Activated naive CD8-positive, alpha-beta T cell (primary cell): ENCODE measurements around the gene UCHL1.

Experiments used
- H3K27ac Mint-ChIP-seq: one replicate; pipeline ENCODE4 v1.8.0; 2021; ENCODE audit warnings: mixed read lengths
- H3K27me3 Mint-ChIP-seq: one replicate; pipeline ENCODE4 v1.8.0; 2021; ENCODE audit warnings: mixed read lengths
- H3K36me3 Mint-ChIP-seq: one replicate; pipeline ENCODE4 v1.8.0; 2021; ENCODE audit warnings: mixed read lengths
- H3K4me1 Mint-ChIP-seq: one replicate; pipeline ENCODE4 v1.8.0; 2021; ENCODE audit warnings: low read depth, mixed read lengths
- H3K4me3 Mint-ChIP-seq: one replicate; pipeline ENCODE4 v1.8.0; 2021; ENCODE audit warnings: mild to moderate bottlenecking, mixed read lengths
- H3K9me3 Mint-ChIP-seq: one replicate; pipeline ENCODE4 v1.8.0; 2021; ENCODE audit warnings: low read depth, mixed read lengths

The UCHL1 gene

DNA sequence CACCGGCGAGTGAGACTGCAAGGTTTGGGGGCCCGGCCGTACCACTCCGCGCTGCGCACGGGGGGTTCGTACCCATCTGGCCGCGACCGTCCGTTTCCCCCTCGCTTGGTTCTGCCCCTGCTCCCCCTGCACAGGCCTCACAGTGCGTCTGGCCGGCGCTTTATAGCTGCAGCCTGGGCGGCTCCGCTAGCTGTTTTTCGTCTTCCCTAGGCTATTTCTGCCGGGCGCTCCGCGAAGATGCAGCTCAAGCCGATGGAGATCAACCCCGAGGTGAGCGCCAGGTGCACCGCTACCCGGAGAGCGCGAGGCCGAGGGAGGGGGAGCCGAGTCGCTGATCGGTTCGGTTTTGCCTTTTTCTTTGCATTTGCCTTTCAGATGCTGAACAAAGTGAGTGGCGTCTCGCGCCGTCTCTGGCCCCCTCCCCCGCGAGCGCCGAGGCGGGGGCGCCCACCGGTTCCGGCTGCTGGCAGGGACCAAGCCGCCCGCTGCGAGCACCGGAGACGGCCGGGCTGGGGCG is at the start of gene UCHL1:
TSS of gene UCHL1 (plus strand) at position 189 of the 517 bp plus-strand sequence. CDS start at position 238, 49 bp downstream.
- H3K9me3 Mint-ChIP-seq: no peaks in the 10 kb centered on the region
- H3K27me3 Mint-ChIP-seq: peaks cover 45% of the 10 kb centered on the region
- no peaks in the 10 kb centered on the region for H3K36me3 Mint-ChIP-seq
- H3K27ac Mint-ChIP-seq: no peak within 1 kb of the TSS
- H3K4me1 Mint-ChIP-seq: peaks cover 15% of the 10 kb centered on the region
- H3K4me3 Mint-ChIP-seq: peak within 1 kb of the TSS; percentile 86

- no peak overlapping the region for H3K27ac Mint-ChIP-seq
- no peaks in the 10 kb centered on the region for H3K9me3 Mint-ChIP-seq
These were observed 49.4 kb upstream of the UCHL1 start for GRCh38 chr4:41207291-41207831.

GRCh38 chr4:41209187-41209586 is 47.5 kb upstream of the UCHL1 start:
- peaks cover 30% of the 10 kb centered on the region for H3K27me3 Mint-ChIP-seq
- H3K36me3 Mint-ChIP-seq: no peaks in the 10 kb centered on the region
- no peak overlapping the region for H3K4me3 Mint-ChIP-seq
- no peak overlapping the region for H3K27ac Mint-ChIP-seq
- no peaks in the 10 kb centered on the region for H3K9me3 Mint-ChIP-seq
- peaks cover 9% of the 10 kb centered on the region for H3K4me1 Mint-ChIP-seq

More at GRCh38 chr4:41207291-41207831, 49.4 kb upstream of the UCHL1 start:
- Mint-ChIP-seq H3K4me1 (no peaks in the 10 kb centered on the region), H3K36me3 (no peaks in the 10 kb centered on the region), H3K4me3 (no peak overlapping the region), H3K27me3 (peaks cover 26% of the 10 kb centered on the region)

GRCh38 chr4:41209901-41210300 is 46.8 kb upstream of the UCHL1 start:
- H3K36me3 Mint-ChIP-seq: no peaks in the 10 kb centered on the region
- peaks cover 11% of the 10 kb centered on the region for H3K4me1 Mint-ChIP-seq
- no peak overlapping the region for H3K27ac Mint-ChIP-seq
- peaks cover 31% of the 10 kb centered on the region for H3K27me3 Mint-ChIP-seq
- no peaks in the 10 kb centered on the region for H3K9me3 Mint-ChIP-seq
- H3K4me3 Mint-ChIP-seq: no peak overlapping the region

- no peaks in the 10 kb centered on the region for H3K9me3 Mint-ChIP-seq
- H3K36me3 Mint-ChIP-seq: no peaks in the 10 kb centered on the region
- peaks cover 26% of the 10 kb centered on the region for H3K4me1 Mint-ChIP-seq
- peaks cover 36% of the 10 kb centered on the region for H3K27me3 Mint-ChIP-seq
- H3K4me3 Mint-ChIP-seq: no peak overlapping the region
- H3K27ac Mint-ChIP-seq: no peak overlapping the region
These were observed 44.6 kb upstream of the UCHL1 start for GRCh38 chr4:41211951-41212615.

GRCh38 chr4:41212616-41213203 is 44.0 kb upstream of the UCHL1 start:
- Mint-ChIP-seq H3K27me3 (peaks cover 32% of the 10 kb centered on the region), H3K36me3 (no peaks in the 10 kb centered on the region), H3K27ac (no peak overlapping the region), H3K4me3 (peak overlapping the region; percentile 82), H3K9me3 (no peaks in the 10 kb centered on the region), H3K4me1 (peaks cover 26% of the 10 kb centered on the region)

DNA sequence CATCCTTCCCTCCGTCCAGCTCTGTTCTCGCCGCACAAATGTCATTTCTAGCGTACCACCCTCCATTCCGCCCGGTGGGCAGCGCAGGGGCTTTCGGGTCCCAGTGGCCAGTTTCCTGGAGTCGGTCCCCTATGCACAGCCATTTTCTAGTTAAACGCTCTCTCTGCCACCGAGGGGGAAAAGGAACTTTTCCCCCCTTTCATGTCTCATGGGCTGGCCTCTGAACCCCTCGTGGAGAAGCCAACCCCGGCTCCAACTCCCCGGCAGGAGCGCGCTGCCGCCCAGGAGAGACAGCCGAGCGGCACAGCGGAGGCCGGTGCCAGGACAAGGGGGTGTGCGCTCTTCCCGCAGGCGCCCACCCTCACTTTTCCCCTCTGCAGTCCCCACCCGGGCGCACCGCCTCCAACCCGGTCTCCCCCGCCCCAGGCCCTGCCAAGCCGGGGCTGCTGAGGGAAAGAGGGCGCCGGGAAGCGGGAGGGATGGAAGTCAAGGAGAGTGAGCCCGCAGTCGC is 43.0 kb upstream of the UCHL1 start:
- H3K4me3 Mint-ChIP-seq: peak overlapping the region; percentile 82
- H3K4me1 Mint-ChIP-seq: peaks cover 26% of the 10 kb centered on the region
- no peak overlapping the region for H3K27ac Mint-ChIP-seq
- no peaks in the 10 kb centered on the region for H3K36me3 Mint-ChIP-seq
- H3K27me3 Mint-ChIP-seq: peaks cover 30% of the 10 kb centered on the region
- no peaks in the 10 kb centered on the region for H3K9me3 Mint-ChIP-seq

GRCh38 chr4:41214136-41214824 is 42.4 kb upstream of the UCHL1 start, which contains the start of gene APBB2:
Gene APBB2 (minus strand): TSS chr4:41214542. CDS start chr4:41033254, 181,288 bp downstream.
- H3K4me3 Mint-ChIP-seq: peak within 1 kb of the TSS; percentile 83
- H3K27ac Mint-ChIP-seq: no peak within 1 kb of the TSS
- H3K9me3 Mint-ChIP-seq: no peaks in the 10 kb centered on the region
- H3K36me3 Mint-ChIP-seq: no peaks in the 10 kb centered on the region
- H3K4me1 Mint-ChIP-seq: peaks cover 26% of the 10 kb centered on the region
- H3K27me3 Mint-ChIP-seq: peaks cover 30% of the 10 kb centered on the region

DNA sequence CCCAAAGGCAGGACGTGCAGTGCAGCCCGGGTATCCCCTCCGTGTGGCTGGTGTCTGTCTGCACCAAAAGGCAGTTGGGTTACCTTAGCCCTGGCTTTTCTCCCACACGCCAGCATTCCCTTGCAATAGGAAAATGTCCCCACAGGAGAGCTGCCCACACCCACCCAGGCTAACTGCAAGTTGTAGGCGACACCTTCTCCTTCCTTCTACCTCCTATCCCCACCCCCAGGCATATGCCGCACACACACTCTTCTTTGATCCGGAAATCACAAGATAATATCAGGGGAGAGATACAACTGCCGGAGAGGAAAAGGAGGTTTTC is 41.9 kb upstream of the UCHL1 start:
- peaks cover 33% of the 10 kb centered on the region for H3K27me3 Mint-ChIP-seq
- peak overlapping the region; percentile 70 for H3K4me3 Mint-ChIP-seq
- no peaks in the 10 kb centered on the region for H3K9me3 Mint-ChIP-seq
- no peaks in the 10 kb centered on the region for H3K36me3 Mint-ChIP-seq
- H3K4me1 Mint-ChIP-seq: peaks cover 26% of the 10 kb centered on the region
- no peak overlapping the region for H3K27ac Mint-ChIP-seq

DNA sequence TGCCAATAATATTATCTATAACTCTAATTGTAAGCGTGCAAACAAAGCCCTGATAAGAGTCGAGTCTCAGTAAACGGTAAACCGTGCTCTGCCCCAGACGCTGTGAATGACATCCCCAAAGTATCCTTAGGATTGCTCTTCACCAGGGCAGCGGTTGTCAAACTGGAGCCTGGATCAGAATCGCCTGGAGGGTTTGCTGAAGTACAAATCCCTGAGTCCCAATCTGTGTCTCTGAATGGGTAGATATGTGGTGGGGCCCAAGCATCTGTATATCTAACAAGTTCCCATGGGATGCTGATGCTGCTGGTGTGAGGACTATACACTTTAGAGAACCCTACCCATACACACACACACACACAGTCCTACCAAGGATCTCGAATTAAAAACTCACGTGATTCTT is 41.6 kb upstream of the UCHL1 start:
- H3K27me3 Mint-ChIP-seq: peaks cover 33% of the 10 kb centered on the region
- H3K9me3 Mint-ChIP-seq: no peaks in the 10 kb centered on the region
- H3K4me3 Mint-ChIP-seq: peak overlapping the region; percentile 83
- peaks cover 26% of the 10 kb centered on the region for H3K4me1 Mint-ChIP-seq
- H3K27ac Mint-ChIP-seq: no peak overlapping the region
- H3K36me3 Mint-ChIP-seq: no peaks in the 10 kb centered on the region

- H3K36me3 Mint-ChIP-seq: no peaks in the 10 kb centered on the region
- H3K9me3 Mint-ChIP-seq: no peaks in the 10 kb centered on the region
- H3K27me3 Mint-ChIP-seq: peaks cover 33% of the 10 kb centered on the region
- H3K4me1 Mint-ChIP-seq: peaks cover 26% of the 10 kb centered on the region
- H3K27ac Mint-ChIP-seq: peak overlapping the region; percentile 64
- H3K4me3 Mint-ChIP-seq: peak overlapping the region; percentile 83
These were observed 40.8 kb upstream of the UCHL1 start for GRCh38 chr4:41215969-41216293.

- peak overlapping the region; percentile 85 for H3K4me3 Mint-ChIP-seq
- peaks cover 26% of the 10 kb centered on the region for H3K4me1 Mint-ChIP-seq
- no peaks in the 10 kb centered on the region for H3K9me3 Mint-ChIP-seq
- H3K27ac Mint-ChIP-seq: peak overlapping the region; percentile 82
- H3K36me3 Mint-ChIP-seq: no peaks in the 10 kb centered on the region
- H3K27me3 Mint-ChIP-seq: peaks cover 33% of the 10 kb centered on the region
These were observed 40.3 kb upstream of the UCHL1 start for GRCh38 chr4:41216294-41217019.

DNA sequence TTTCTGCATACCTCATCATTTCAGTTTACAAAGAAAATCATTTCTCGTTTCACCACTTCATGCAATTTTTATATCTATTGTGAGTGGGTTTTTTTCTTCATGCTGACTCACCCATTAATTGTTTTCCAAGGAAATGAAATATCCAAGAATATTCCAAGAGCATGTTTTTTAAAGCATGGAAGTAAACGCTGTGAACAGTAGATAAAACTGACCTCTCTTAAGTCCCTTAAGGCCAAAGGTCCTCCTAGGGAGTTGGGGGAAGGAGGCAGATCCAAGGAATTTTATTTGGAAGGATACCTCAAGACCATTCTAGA is 39.8 kb upstream of the UCHL1 start:
- no peaks in the 10 kb centered on the region for H3K9me3 Mint-ChIP-seq
- H3K4me3 Mint-ChIP-seq: peak overlapping the region; percentile 85
- no peaks in the 10 kb centered on the region for H3K36me3 Mint-ChIP-seq
- peak overlapping the region; percentile 82 for H3K27ac Mint-ChIP-seq
- H3K27me3 Mint-ChIP-seq: peaks cover 29% of the 10 kb centered on the region
- H3K4me1 Mint-ChIP-seq: peaks cover 26% of the 10 kb centered on the region

GRCh38 chr4:41217374-41217773 is 39.4 kb upstream of the UCHL1 start:
- H3K4me3 Mint-ChIP-seq: peak overlapping the region; percentile 85
- no peak overlapping the region for H3K27ac Mint-ChIP-seq
- H3K27me3 Mint-ChIP-seq: peaks cover 28% of the 10 kb centered on the region
- no peaks in the 10 kb centered on the region for H3K9me3 Mint-ChIP-seq
- H3K4me1 Mint-ChIP-seq: peaks cover 26% of the 10 kb centered on the region
- no peaks in the 10 kb centered on the region for H3K36me3 Mint-ChIP-seq
